Nasal cavity respiratory epithelium epithelial cell of viscerocranial mucosa (primary cell): Measurements from ENCODE around the gene ZNF699. TPM values are rescaled to one million over a fixed set of nuclear protein-coding genes. Genes with fewer than 3 reads are reported as not detected.

Experiments used
- total RNA-seq: library from RNA; depleted of rRNA; stranded (reverse); fragments of >200 nt; gene quantifications from 2 replicates; pipeline ENCODE4 v1.2.3, GENCODE V29; 2014

Gene ZNF699
- total RNA-seq: 19.3 and 24.9 TPM in 2 replicates

DNA sequence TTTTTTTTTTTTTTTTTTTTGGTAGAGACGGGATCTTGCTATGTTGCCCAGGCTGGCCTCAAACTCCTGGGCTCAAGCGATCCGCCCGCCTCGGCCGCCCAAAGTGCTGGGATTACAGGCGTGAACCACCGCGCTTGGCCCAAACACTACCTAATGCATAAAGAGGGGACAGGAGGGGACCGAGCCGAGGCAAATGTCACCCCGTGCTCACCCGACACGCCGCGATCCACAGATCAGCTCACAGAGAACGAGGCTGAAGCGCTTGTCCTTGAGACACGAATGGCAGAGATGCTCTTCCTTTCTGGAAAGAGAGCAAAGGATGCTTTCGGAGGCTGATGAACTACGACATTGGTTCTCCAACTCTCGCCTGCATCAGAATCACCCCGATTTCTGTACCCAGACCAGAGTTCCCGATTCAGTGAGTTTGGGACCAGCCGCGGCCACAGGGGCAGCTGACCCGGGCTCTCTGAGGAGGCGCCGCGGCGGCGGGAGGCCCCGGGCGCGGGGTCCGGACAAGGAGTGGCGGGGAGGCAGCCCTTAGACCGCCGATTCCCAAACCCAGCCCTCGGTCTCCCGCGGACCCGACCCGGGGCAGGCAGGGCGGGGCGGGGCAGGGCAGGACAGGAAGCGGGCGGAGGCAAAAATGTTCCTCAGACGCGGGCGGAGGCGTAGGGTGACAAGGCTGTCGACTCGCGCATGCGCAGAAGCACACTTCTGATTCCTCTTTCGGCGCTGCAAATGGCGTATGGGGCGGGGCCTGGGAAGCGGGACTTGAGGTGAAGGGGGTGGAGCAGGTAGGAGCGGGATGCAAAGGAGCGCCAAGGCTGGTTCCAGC lies at the start of gene ZNF699:
TSS of gene ZNF699 (minus strand) at position 700 of the 835 bp plus-strand sequence. CDS start 4,719 bp downstream, outside the sequence.

DNA sequence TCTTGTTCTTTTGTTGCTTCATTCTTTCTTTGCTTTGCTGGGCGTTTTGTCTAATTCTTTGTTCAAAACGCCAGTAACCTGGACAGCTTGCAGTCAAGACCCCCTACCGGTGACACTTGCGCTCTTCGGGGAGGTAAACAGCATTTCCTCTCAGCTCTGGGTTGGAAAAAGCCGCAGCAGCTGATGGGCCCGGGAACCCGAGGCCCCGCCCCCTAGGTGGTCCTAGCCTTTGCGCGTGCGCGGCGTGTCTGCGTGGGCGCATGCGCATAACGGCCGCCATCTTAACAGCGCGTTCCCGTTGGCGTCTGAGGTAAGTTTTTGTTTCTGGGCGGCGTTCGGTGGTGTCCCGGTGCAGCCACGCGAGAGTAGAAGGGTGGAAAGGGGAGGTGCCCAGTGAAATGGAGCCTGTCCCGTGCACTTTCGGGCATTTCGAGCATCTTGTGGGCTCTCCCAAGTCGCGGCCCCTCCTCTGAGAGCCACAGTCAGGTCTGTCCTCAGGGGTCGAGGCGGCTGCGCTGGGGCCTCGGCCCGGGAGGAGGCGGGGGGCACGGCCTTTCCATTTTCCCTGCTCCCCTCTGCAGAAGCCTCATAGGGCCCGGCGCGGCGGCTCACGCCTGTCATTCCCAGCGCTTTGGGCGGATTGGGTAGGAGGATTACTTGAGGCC lies 14.4 kb upstream of the ZNF699 start, which contains the start of gene ZNF559:
TSS of gene ZNF559 (plus strand) at position 261 of the 665 bp plus-strand sequence. CDS start 14,371 bp downstream, outside the sequence.

DNA sequence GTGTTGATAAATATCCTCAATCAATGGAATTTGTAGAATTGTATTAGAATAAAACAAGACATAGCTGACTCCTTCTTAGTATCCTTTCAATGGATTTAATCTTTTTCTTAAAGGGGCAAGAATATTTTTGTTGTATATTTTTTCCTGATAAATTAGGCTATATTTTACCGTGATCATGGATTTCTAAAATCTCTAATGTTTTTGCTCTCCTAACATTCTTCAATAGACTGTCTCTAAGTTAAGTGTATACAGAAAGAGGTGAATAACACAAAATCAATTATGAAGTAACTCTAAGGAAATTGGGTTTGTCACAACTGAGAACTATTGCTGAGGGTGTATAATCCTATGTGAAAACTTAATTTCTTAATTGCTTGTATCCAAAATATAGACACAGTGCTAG lies 59.0 kb downstream of the ZNF699 start, which contains the start of gene OR7E24:
TSS of gene OR7E24 (plus strand) at position 301 of the 400 bp plus-strand sequence. CDS start 114 bp downstream, outside the sequence.

Other genes with a start within 250 kb of the ZNF699 start
- not detected in 2 replicates for gene OR1M1, start 222.8 kb downstream of the ZNF699 start, total RNA-seq
- not detected in 2 replicates for gene OR7G2, start 202.4 kb downstream of the ZNF699 start, total RNA-seq
- not detected in 2 replicates for gene OR7G1, start 194.1 kb downstream of the ZNF699 start, total RNA-seq
- gene OR7G3, start 182.9 kb downstream of the ZNF699 start, total RNA-seq: not detected in 2 replicates
- gene ZNF317, start 169.4 kb downstream of the ZNF699 start, total RNA-seq: 15.7 and 27.2 TPM in 2 replicates
- gene OR7D2, start 130.9 kb downstream of the ZNF699 start, total RNA-seq: not detected in 2 replicates
- not detected in 2 replicates for gene OR7D4, start 90.2 kb downstream of the ZNF699 start, total RNA-seq
- not detected in 2 replicates for gene OR7E24, start 58.9 kb downstream of the ZNF699 start, total RNA-seq
- gene ZNF559, start 14.3 kb upstream of the ZNF699 start, total RNA-seq: 6.2 and 21.6 TPM in 2 replicates
- gene ZNF177, start 53.2 kb upstream of the ZNF699 start, total RNA-seq: 0.68 and 2.3 TPM in 2 replicates
- gene ZNF266, start 125.7 kb upstream of the ZNF699 start, total RNA-seq: 10.3 and 14.1 TPM in 2 replicates
- gene ZNF560, start 188.8 kb upstream of the ZNF699 start, total RNA-seq: 1.6 and 2.7 TPM in 2 replicates
- 26.3 and 26.7 TPM in 2 replicates for gene ZNF426, start 228.8 kb upstream of the ZNF699 start, total RNA-seq